Endothelial cell of umbilical vein (primary cell): ENCODE results near the gene EVX2. TPM values are rescaled to one million over a fixed set of nuclear protein-coding genes. Genes with fewer than 3 reads are reported as not detected.

Experiments
- BruUV-seq: library from RNA; stranded (reverse); fragments of 400-500 nt; replicated peaks from 2 replicates; lab custom pipeline; 2021; lab: Mats Ljungman, UMichigan
- CTCF ChIA-PET: fragments of 300-600, 350-600 bp; sonication (Branson Sonifier 250); formaldehyde crosslinking; loops from one replicate; lab custom pipeline; 2021; ENCODE audit warnings: antibody characterized with exemption, inconsistent platforms; lab: Charles Lee
- POLR2A ChIA-PET: fragments of 300-600, 350-600 bp; sonication (Branson Sonifier 250); formaldehyde crosslinking; loops from one replicate; lab custom pipeline; 2021; ENCODE audit warnings: antibody characterized with exemption, inconsistent platforms; lab: Charles Lee
- DNase-seq: peaks from one replicate; pipeline ENCODE4 v3.0.0-alpha.2; 2011; ENCODE audit warnings: low read depth, low spot score
- FAIRE-seq: peaks from 2 replicates; lab custom pipeline; 2011; peaks lifted over from hg19 to GRCh38; lab: Jason Lieb, UNC
- H2AFZ ChIP-seq: 2 replicates; pipeline ENCODE4 v1.6.0; 2012; ENCODE audit warnings: low read depth, low read length, control low read depth, inconsistent platforms
- H3K27ac ChIP-seq: 2 replicates; pipeline ENCODE4 v1.5.1; 2011; ENCODE audit warnings: low read depth, mild to moderate bottlenecking, control low read depth, low read length, moderate library complexity; ENCODE audit not compliant: insufficient read depth
- H3K27me3 ChIP-seq, 2 experiments: 2 replicates each; pipeline versions ENCODE4 v1.6.0 to v1.6.1; 2011; ENCODE audit warnings: low read length in 2 of 2, mixed read lengths in 1 of 2; ENCODE audit not compliant: control insufficient read depth in 2 of 2, insufficient read depth in 2 of 2
- H3K36me3 ChIP-seq, 2 experiments: 2 replicates in 1 of 2; 3 replicates in 1 of 2; pipeline ENCODE4 v1.5.1; 2011; ENCODE audit warnings: low read length in 2 of 2, mild to moderate bottlenecking in 1 of 2, moderate library complexity in 1 of 2; ENCODE audit not compliant: control insufficient read depth in 2 of 2, insufficient read depth in 2 of 2; ENCODE audit errors: extremely low read depth in 1 of 2
- H3K4me1 ChIP-seq: 3 replicates; pipeline ENCODE4 v1.5.1; 2011; ENCODE audit warnings: mild to moderate bottlenecking, low read length; ENCODE audit not compliant: control insufficient read depth, insufficient read depth; ENCODE audit errors: extremely low read depth
- H3K4me2 ChIP-seq: 2 replicates; pipeline ENCODE4 v1.6.1; 2011; ENCODE audit warnings: low read length, control low read depth, mixed read lengths; ENCODE audit not compliant: insufficient read depth
- H3K4me3 ChIP-seq, 3 experiments: fragments of 200-600 bp in 1 of 3; sonication (generic), shearing (Covaris generic) in 1 of 3; replicated peaks in 1 of 3; 2 replicates each; pipeline ENCODE4 v1.5.1; 2011 to 2016; ENCODE audit warnings: control low read depth in 3 of 3, low read length in 3 of 3, mild to moderate bottlenecking in 2 of 3, inconsistent platforms in 1 of 3, low read depth in 1 of 3, moderate library complexity in 1 of 3; ENCODE audit not compliant: insufficient read depth in 1 of 3
- H3K79me2 ChIP-seq: 2 replicates; pipeline ENCODE4 v1.6.0; 2012; ENCODE audit warnings: low read length, inconsistent platforms; ENCODE audit not compliant: control insufficient read depth, insufficient read depth
- H3K9ac ChIP-seq: replicated peaks from 2 replicates; pipeline ENCODE3; 2011; ENCODE audit warnings: low read length, control low read depth; ENCODE audit not compliant: insufficient read depth; ENCODE audit errors: extremely low read depth
- H3K9me1 ChIP-seq: replicated peaks from 3 replicates; pipeline ENCODE4 v1.6.0; 2011; ENCODE audit warnings: mild to moderate bottlenecking, low read length; ENCODE audit not compliant: control insufficient read depth, insufficient read depth; ENCODE audit errors: extremely low read depth
- H3K9me3 ChIP-seq: replicated peaks from 2 replicates; pipeline ENCODE4 v1.5.1; 2012; ENCODE audit warnings: low read length, inconsistent platforms; ENCODE audit not compliant: control insufficient read depth, insufficient read depth
- H4K20me1 ChIP-seq: replicated peaks from 2 replicates; pipeline ENCODE3; 2011; ENCODE audit warnings: mild to moderate bottlenecking, low read length; ENCODE audit not compliant: control insufficient read depth, insufficient read depth; ENCODE audit errors: extremely low read depth
- FOS ChIP-seq: IDR thresholded peaks from 2 replicates; pipeline ENCODE4 v1.6.1; 2011; ENCODE audit warnings: mild to moderate bottlenecking, low read length, moderate library complexity, borderline replicate concordance; ENCODE audit not compliant: insufficient read depth
- MYC ChIP-seq: IDR thresholded peaks from one replicate; pipeline ENCODE4 v1.6.1; 2011; ENCODE audit warnings: mild to moderate bottlenecking, low read depth, low read length
- POLR2A ChIP-seq: IDR thresholded peaks from 2 replicates; pipeline ENCODE4 v1.6.1; 2012; ENCODE audit warnings: low read depth, mild to moderate bottlenecking, control low read depth, low read length
- dilution Hi-C: fragments of 300-500 bp; cut with MboI; formaldehyde crosslinking; loops from one replicate; pipeline ENCODE4 v1.15.0; 2019; ENCODE audit warnings: low sequenced_read_pairs; ENCODE audit not compliant: extremely low pct_ligation_motif_present
- intact Hi-C: fragments of 100-400 bp; cut with micrococcal nuclease; formaldehyde crosslinking; loops from one replicate; pipeline ENCODE4 v1.10.0; 2022
- polyA plus RNA-seq, 4 experiments: library from polyadenylated mRNA; depleted of rRNA in 3 of 4; stranded (reverse) in 3 of 4; unstranded in 1 of 4; fragments of >200 nt; gene quantifications; 2 replicates each; pipeline versions ENCODE4 v1.2.1 to v1.2.3, GENCODE V29; 2011 to 2012; ENCODE audit warnings: missing spikeins in 1 of 4
- total RNA-seq: library from RNA; stranded (reverse); gene quantifications from 2 replicates; pipeline ENCODE4 v1.2.3, GENCODE V29; 2021
- TF ChIP-seq, protein P1 (sequence below): IDR thresholded peaks from 2 replicates; pipeline ENCODE4 v1.6.1; 2011; ENCODE audit not compliant: insufficient read depth, insufficient read length
- TF ChIP-seq, protein P2 (sequence below), 2 donors: IDR thresholded peaks; 1 replicate in 1 of 2; 2 replicates in 1 of 2; pipeline ENCODE4 v1.5.1; 2011; ENCODE audit warnings: low read length in 2 of 2, mild to moderate bottlenecking in 2 of 2, moderate library complexity in 2 of 2, control low read depth in 1 of 2, inconsistent platforms in 1 of 2, low read depth in 1 of 2; ENCODE audit not compliant: insufficient read depth in 1 of 2; ENCODE audit errors: extremely low read depth in 1 of 2

The EVX2 gene
- total and polyA plus RNA-seq, 2 donors (not counting 3 experiments of a cell fraction or from before 2014, with no cell fraction given) = not detected

DNA sequence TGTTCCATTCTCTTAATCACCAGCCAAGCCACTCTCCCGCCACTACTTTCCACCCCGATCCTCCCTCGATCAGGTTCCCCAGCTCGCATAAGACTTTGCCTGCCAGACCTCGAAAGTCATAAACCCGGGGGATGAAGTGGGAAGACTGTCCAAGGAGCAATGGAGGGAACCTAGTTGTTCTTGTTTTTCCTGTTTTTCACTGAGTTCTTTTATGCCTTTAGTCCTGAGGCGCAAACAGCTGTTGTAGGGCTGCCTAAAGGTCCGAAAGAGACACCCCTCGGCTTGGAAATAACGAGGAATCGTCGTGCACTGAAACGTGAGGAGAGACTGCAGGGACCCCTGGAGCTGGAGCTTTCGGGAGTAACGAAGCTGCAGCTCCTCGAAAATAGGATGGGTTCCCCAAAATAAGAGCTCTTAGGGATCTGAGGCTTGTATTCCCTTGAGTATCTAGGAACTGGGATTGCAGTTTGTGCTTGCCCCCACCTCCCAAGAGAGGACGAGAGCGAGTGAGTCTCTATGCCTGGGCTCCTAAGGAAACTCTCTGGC lies 14.1 kb upstream of the EVX2 start:
- intact Hi-C loops (loop anchor here (1.0 to 5.0 kb wide), 8 partner anchors 17 to 1396 kb away; no protein-coding TSS in a partner anchor), dilution Hi-C loops (no loop called here)
- H3K4me2 ChIP-seq = no peak overlapping the region
- no peak overlapping the region for H3K9ac ChIP-seq
- ChIA-PET CTCF (interaction anchor here (0.6 to 6.0 kb wide), 35 partner anchors 9 to 1401 kb away, joined by 3 to 113 read pairs (median 5); partner anchors contain the start of gene HOXD11), POLR2A (no interaction called here)
- no peaks in the 10 kb centered on the region for H3K79me2 ChIP-seq
- no peaks in the 10 kb centered on the region for H3K9me1 ChIP-seq
- peaks cover 93 to 98% of the 10 kb centered on the region in 2 experiments for H3K27me3 ChIP-seq
- H3K27ac ChIP-seq = no peak overlapping the region
- no peak for FAIRE-seq
- H3K36me3 ChIP-seq = no peaks in the 10 kb centered on the region
- no TSS peak for BruUV-seq
- H3K4me3 ChIP-seq = no peak overlapping the region
- TF ChIP-seq, protein P1, sequence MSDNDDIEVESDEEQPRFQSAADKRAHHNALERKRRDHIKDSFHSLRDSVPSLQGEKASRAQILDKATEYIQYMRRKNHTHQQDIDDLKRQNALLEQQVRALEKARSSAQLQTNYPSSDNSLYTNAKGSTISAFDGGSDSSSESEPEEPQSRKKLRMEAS = no peak
- TF ChIP-seq FOS (no peak), POLR2A (no peak), MYC (no peak)
- TF ChIP-seq, protein P2, sequence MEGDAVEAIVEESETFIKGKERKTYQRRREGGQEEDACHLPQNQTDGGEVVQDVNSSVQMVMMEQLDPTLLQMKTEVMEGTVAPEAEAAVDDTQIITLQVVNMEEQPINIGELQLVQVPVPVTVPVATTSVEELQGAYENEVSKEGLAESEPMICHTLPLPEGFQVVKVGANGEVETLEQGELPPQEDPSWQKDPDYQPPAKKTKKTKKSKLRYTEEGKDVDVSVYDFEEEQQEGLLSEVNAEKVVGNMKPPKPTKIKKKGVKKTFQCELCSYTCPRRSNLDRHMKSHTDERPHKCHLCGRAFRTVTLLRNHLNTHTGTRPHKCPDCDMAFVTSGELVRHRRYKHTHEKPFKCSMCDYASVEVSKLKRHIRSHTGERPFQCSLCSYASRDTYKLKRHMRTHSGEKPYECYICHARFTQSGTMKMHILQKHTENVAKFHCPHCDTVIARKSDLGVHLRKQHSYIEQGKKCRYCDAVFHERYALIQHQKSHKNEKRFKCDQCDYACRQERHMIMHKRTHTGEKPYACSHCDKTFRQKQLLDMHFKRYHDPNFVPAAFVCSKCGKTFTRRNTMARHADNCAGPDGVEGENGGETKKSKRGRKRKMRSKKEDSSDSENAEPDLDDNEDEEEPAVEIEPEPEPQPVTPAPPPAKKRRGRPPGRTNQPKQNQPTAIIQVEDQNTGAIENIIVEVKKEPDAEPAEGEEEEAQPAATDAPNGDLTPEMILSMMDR (IDR thresholded peaks at IDR 0.05; ENCODE audit: extremely low read depth in 1 of 2, insufficient read depth in 1 of 2, low read depth in 1 of 2, low read length in 2 of 2) = no peak
- H4K20me1 ChIP-seq = peaks cover 6% of the 10 kb centered on the region
- no peaks in the 10 kb centered on the region for H3K9me3 ChIP-seq
- no peak for DNase-seq
- H2AFZ ChIP-seq = no peak overlapping the region
- H3K4me1 ChIP-seq = peaks cover 5% of the 10 kb centered on the region
